Transverse colon (tissue), 4 donors: Measurements from ENCODE around the gene UNC5CL. TPM values are rescaled to one million over a fixed set of nuclear protein-coding genes. Genes with fewer than 3 reads are reported as not detected.

ENCODE experiments used
- DNase-seq: peaks from one replicate; pipeline ENCODE4 v3.0.0-alpha.2; 2019
- H3K27ac ChIP-seq, 4 donors: fragments of 200-600 bp; sonication (generic); 2 replicates each; pipeline ENCODE4 v1.5.1; 2016 to 2018; ENCODE audit warnings: inconsistent platforms in 4 of 4
- H3K27me3 ChIP-seq: fragments of 200-600 bp; sonication (generic); 2 replicates; pipeline ENCODE4 v1.5.1; 2017; ENCODE audit warnings: inconsistent platforms
- H3K36me3 ChIP-seq, 4 donors: fragments of 200-600 bp; sonication (generic); 2 replicates each; pipeline ENCODE4 v1.5.1; 2017 to 2019; ENCODE audit warnings: inconsistent platforms in 4 of 4
- H3K4me1 ChIP-seq, 4 donors: fragments of 200-600 bp; sonication (generic); 2 replicates each; pipeline ENCODE4 v1.5.1; 2017 to 2020; ENCODE audit warnings: inconsistent platforms in 4 of 4
- H3K4me3 ChIP-seq, 4 donors: fragments of 200-600 bp; sonication (generic); 1 replicate in 1 of 4; 2 replicates in 3 of 4; pipeline versions ENCODE4 v1.5.1 to v1.6.1; 2017 to 2019; ENCODE audit warnings: inconsistent platforms in 4 of 4
- H3K9me3 ChIP-seq, 2 donors: fragments of 200-600 bp; sonication (generic); 2 replicates each; pipeline ENCODE4 v1.5.1; 2017 to 2019; ENCODE audit warnings: inconsistent platforms in 2 of 2
- CTCF ChIP-seq, 5 experiments: fragments of 200-600 bp in 3 of 5; fragments of 450-650 bp in 2 of 5; sonication (generic) in 3 of 5; IDR thresholded peaks; 1 replicate in 2 of 5; 2 replicates in 3 of 5; pipeline ENCODE4 v1.5.1; 2016 to 2017; ENCODE audit warnings: antibody characterized with exemption in 5 of 5, inconsistent platforms in 3 of 5, mild to moderate bottlenecking in 2 of 5, moderate library complexity in 1 of 5
- EP300 ChIP-seq: sonication (generic); formaldehyde crosslinking; IDR thresholded peaks from one replicate; pipeline ENCODE4 v1.6.1; 2017; ENCODE audit warnings: antibody characterized with exemption, low read depth
- POLR2A ChIP-seq: fragments of 450-650 bp; IDR thresholded peaks from one replicate; pipeline ENCODE4 v1.6.1; 2016; ENCODE audit warnings: antibody characterized with exemption, mild to moderate bottlenecking, moderate library complexity
- POLR2AphosphoS5 ChIP-seq, 3 donors: sonication (generic); formaldehyde crosslinking; IDR thresholded peaks; one replicate each; pipeline ENCODE4 v1.6.1; 2016; ENCODE audit warnings: antibody characterized with exemption in 3 of 3
- WGBS, 2 donors: methylation state at CpG; one replicate each; pipeline ENCODE4 v1.1.5; 2018; ENCODE audit warnings: low coverage in 1 of 2; 5-methylcytosine and 5-hydroxymethylcytosine counted together
- in situ Hi-C, 4 donors: fragments of 200-750 bp; cut with MboI; loops; one replicate each; pipeline versions ENCODE4 v1.15.0 to v1.15.1; 2017; ENCODE audit warnings: low sequenced_read_pairs in 3 of 4, low pct_ligation_motif_present in 1 of 4, low pct_unique_long_range_greater_than_20kb in 1 of 4
- intact Hi-C: fragments of 100-400 bp; cut with DNase I; formaldehyde crosslinking; loops from one replicate; pipeline ENCODE4 v1.15.1; 2023; ENCODE audit warnings: low total_unique reads
- total RNA-seq, 4 donors: library from RNA; depleted of rRNA; stranded (reverse); fragments of >200 nt; gene quantifications; one replicate each; pipeline ENCODE4 v1.1.0, GENCODE V29; 2016

UNC5CL gene
- total RNA-seq, 4 donors from 2014 or later: 2.5 to 8.4 (median 4.4) TPM; not detected in 1

- Histone ChIP-seq H3K27ac (no peak overlapping the region), H3K27me3 (no peaks in the 10 kb centered on the region), H3K9me3 (no peaks in the 10 kb centered on the region), H3K36me3 (no peaks in the 10 kb centered on the region), H3K4me3 (no peak overlapping the region), H3K4me1 (peaks cover 20 to 25% (median 20%) of the 10 kb centered on the region in 4 donors)
- TF ChIP-seq CTCF (IDR thresholded peaks at IDR 0.05) (no peak), EP300 (no peak), POLR2AphosphoS5 (IDR thresholded peaks at IDR 0.05) (no peak), POLR2A (no peak)
- in situ Hi-C loops (no loop called here), intact Hi-C loops (no loop called here)
- 75 to 93% methylated on average over 2 to 4 of the region's 4 CpGs for WGBS, 2 donors
- DNase-seq: no peak
These were observed 38.8 kb downstream of the UNC5CL start for GRCh38 chr6:41000248-41000647.

- 23 to 33% methylated on average over 1 to 3 of the region's 3 CpGs for WGBS, 2 donors
- Histone ChIP-seq H3K4me1 (peaks cover 20 to 25% (median 20%) of the 10 kb centered on the region in 4 donors), H3K36me3 (no peaks in the 10 kb centered on the region), H3K27me3 (no peaks in the 10 kb centered on the region), H3K9me3 (no peaks in the 10 kb centered on the region), H3K4me3 (no peak overlapping the region), H3K27ac (no peak overlapping the region)
- intact Hi-C loops: no loop called here
- TF ChIP-seq CTCF (IDR thresholded peaks at IDR 0.05) (peak in 4 of 5 experiments; percentile 16 to 19 (median 17)), POLR2AphosphoS5 (IDR thresholded peaks at IDR 0.05) (no peak)
- in situ Hi-C loops: no loop called here
- DNase-seq: peak; percentile 49
These were observed 39.5 kb downstream of the UNC5CL start for GRCh38 chr6:40999569-40999968.

GRCh38 chr6:40998661-40999060, 40.4 kb downstream of the UNC5CL start:
- WGBS, 2 donors: 77 to 100% methylated on average over 1 to 4 of the region's 4 CpGs
- H3K9me3 ChIP-seq: no peaks in the 10 kb centered on the region
- DNase-seq: no peak
- no peaks in the 10 kb centered on the region for H3K27me3 ChIP-seq
- no peak overlapping the region for H3K4me3 ChIP-seq
- TF ChIP-seq POLR2A (no peak), POLR2AphosphoS5 (IDR thresholded peaks at IDR 0.05) (no peak), EP300 (no peak), CTCF (IDR thresholded peaks at IDR 0.05) (no peak)
- H3K4me1 ChIP-seq: peaks cover 20 to 25% (median 20%) of the 10 kb centered on the region in 4 donors
- no peak overlapping the region for H3K27ac ChIP-seq
- no peaks in the 10 kb centered on the region for H3K36me3 ChIP-seq
- intact Hi-C loops (no loop called here), in situ Hi-C loops (no loop called here)

GRCh38 chr6:40997234-40997957, 41.6 kb downstream of the UNC5CL start:
- H3K36me3 ChIP-seq: no peaks in the 10 kb centered on the region

More at GRCh38 chr6:40997234-40997957, 41.6 kb downstream of the UNC5CL start:
- DNase-seq: peak; percentile 31
- Histone ChIP-seq H3K27me3 (no peaks in the 10 kb centered on the region), H3K9me3 (no peaks in the 10 kb centered on the region), H3K4me1 (peaks cover 20 to 25% (median 20%) of the 10 kb centered on the region in 4 donors), H3K4me3 (no peak overlapping the region), H3K27ac (peak overlapping the region; percentile 67 to 74 (median 68))
- in situ Hi-C loops (no loop called here), intact Hi-C loops (no loop called here)
- 26 to 52% methylated on average over 3 to 4 of the region's 4 CpGs for WGBS, 2 donors
- TF ChIP-seq POLR2A: no peak
- TF ChIP-seq CTCF (IDR thresholded peaks at IDR 0.05): no peak
- TF ChIP-seq POLR2AphosphoS5 (IDR thresholded peaks at IDR 0.05): no peak
- TF ChIP-seq EP300: no peak
